ENCODE data around the gene FOXL3. TPM values are rescaled to one million over a fixed set of nuclear protein-coding genes. Genes with fewer than 3 reads are reported as not detected.

FOXL3 gene
- total RNA-seq, 1 experiment from 2014 or later = not detected

GRCh38 chr7:271266-272107 lies 18.5 kb upstream of the FOXL3 start:
- WGBS (ENCODE audit: extremely low coverage, insufficient read length, low lambda C conversion rate) = no CpG with 5 or more reads among the region's 14 CpGs
- no peak overlapping the region for H2AK5ac ChIP-seq (ENCODE audit: insufficient read length, low read length)
- no peaks in the 10 kb centered on the region for H3K23me2 ChIP-seq (ENCODE audit: insufficient read length, low read depth, low read length, poor library complexity, severe bottlenecking)
- no peak overlapping the region for H2BK5ac ChIP-seq (ENCODE audit: insufficient read length, low read length)
- no peak overlapping the region for H4K5ac ChIP-seq (ENCODE audit: insufficient read length, low read depth, low read length)
- no peak for DNase-seq
- H3K4ac ChIP-seq (ENCODE audit: low read depth, low read length) = no peak overlapping the region
- no peaks in the 10 kb centered on the region for H3K79me1 ChIP-seq (ENCODE audit: insufficient read depth, low read depth, low read length, poor library complexity, severe bottlenecking)
- H3T11ph ChIP-seq (ENCODE audit: low read length) = no peak overlapping the region
- peaks cover 6 to 24% (median 19%) of the 10 kb centered on the region in 3 experiments for H3K36me3 Mint-ChIP-seq (ENCODE audit: insufficient read depth in 1 of 3, low read depth in 3 of 3)
- H4K20me1 ChIP-seq (ENCODE audit: control insufficient read depth, insufficient read depth, insufficient read length) = no peaks in the 10 kb centered on the region
- no peak overlapping the region for H3K9ac ChIP-seq (ENCODE audit: extremely low read depth, insufficient read length, low read length)
- no peak overlapping the region for H2BK12ac ChIP-seq (ENCODE audit: insufficient read length, low read depth, low read length)
- peaks cover 9% of the 10 kb centered on the region for H3K9me3 ChIP-seq (ENCODE audit: control insufficient read depth, low read depth, low read length)
- TF ChIP-seq, protein P1, sequence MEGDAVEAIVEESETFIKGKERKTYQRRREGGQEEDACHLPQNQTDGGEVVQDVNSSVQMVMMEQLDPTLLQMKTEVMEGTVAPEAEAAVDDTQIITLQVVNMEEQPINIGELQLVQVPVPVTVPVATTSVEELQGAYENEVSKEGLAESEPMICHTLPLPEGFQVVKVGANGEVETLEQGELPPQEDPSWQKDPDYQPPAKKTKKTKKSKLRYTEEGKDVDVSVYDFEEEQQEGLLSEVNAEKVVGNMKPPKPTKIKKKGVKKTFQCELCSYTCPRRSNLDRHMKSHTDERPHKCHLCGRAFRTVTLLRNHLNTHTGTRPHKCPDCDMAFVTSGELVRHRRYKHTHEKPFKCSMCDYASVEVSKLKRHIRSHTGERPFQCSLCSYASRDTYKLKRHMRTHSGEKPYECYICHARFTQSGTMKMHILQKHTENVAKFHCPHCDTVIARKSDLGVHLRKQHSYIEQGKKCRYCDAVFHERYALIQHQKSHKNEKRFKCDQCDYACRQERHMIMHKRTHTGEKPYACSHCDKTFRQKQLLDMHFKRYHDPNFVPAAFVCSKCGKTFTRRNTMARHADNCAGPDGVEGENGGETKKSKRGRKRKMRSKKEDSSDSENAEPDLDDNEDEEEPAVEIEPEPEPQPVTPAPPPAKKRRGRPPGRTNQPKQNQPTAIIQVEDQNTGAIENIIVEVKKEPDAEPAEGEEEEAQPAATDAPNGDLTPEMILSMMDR (conservative IDR thresholded peaks at IDR 0.05) = no peak
- H3K27ac ChIP-seq (ENCODE audit: insufficient read length, low read depth, low read length) = no peak overlapping the region
- H2BK20ac ChIP-seq (ENCODE audit: low read depth, low read length, poor library complexity, severe bottlenecking) = no peak overlapping the region
- no peak overlapping the region for H3K56ac ChIP-seq (ENCODE audit: insufficient read length, low read depth, low read length)
- no peak overlapping the region for H3K23ac ChIP-seq (ENCODE audit: insufficient read length, low read depth, low read length)
- H4K8ac ChIP-seq (replicated peaks; ENCODE audit: insufficient read length, low read depth, low read length) = no peak overlapping the region
- no peak overlapping the region for H2AFZ ChIP-seq (ENCODE audit: low read length)
- no peaks in the 10 kb centered on the region for H3K79me2 ChIP-seq (ENCODE audit: insufficient read depth, low read length)
- no peak overlapping the region for H3K4me2 ChIP-seq (ENCODE audit: insufficient read depth, insufficient read length, low read length)
- no peaks in the 10 kb centered on the region for H3K4me1 Mint-ChIP-seq
- peaks cover 55% of the 10 kb centered on the region for H3K27me3 Mint-ChIP-seq (ENCODE audit: low read depth)
- no peak overlapping the region for H3K18ac ChIP-seq (ENCODE audit: insufficient read length, low read depth, low read length)
- H2BK15ac ChIP-seq (ENCODE audit: low read depth, low read length) = no peak overlapping the region
- no peak overlapping the region for H3K4me3 Mint-ChIP-seq
- H2BK120ac ChIP-seq (ENCODE audit: low read depth, low read length, poor library complexity, severe bottlenecking) = no peak overlapping the region
- H3K14ac ChIP-seq (ENCODE audit: insufficient read depth, low read length) = no peak overlapping the region
- H3K9me3 Mint-ChIP-seq = peaks cover 77 to 86% of the 10 kb centered on the region in 2 experiments
- H3K4me1 ChIP-seq (ENCODE audit: insufficient read depth, low read length) = no peaks in the 10 kb centered on the region
- no peak overlapping the region for H4K91ac ChIP-seq (ENCODE audit: insufficient read length, low read depth, low read length)
- H3K27ac Mint-ChIP-seq = no peak overlapping the region
- H3K27me3 ChIP-seq (ENCODE audit: insufficient read depth, low read length) = no peaks in the 10 kb centered on the region
